SK-N-MC (cell line): ENCODE data around the gene AGPAT2.

Source experiments
- EZH2 ChIP-seq: fragments of 200-600 bp; sonication (generic); IDR thresholded peaks from one replicate; pipeline ENCODE4 v1.6.1; 2017; ENCODE audit warnings: antibody characterized with exemption
- FOXP2 ChIP-seq: optimal IDR thresholded peaks from 2 replicates; pipeline ENCODE3; 2011; ENCODE audit warnings: mild to moderate bottlenecking, moderate library complexity; ENCODE audit not compliant: insufficient read depth; ENCODE audit errors: extremely low read length, control extremely low read depth
- POLR2AphosphoS5 ChIP-seq: IDR thresholded peaks from 2 replicates; pipeline ENCODE4 v1.6.1; 2012; ENCODE audit warnings: mild to moderate bottlenecking, low read depth, low read length, borderline replicate concordance

- TF ChIP-seq POLR2AphosphoS5 (no peak), EZH2 (no peak), FOXP2 (no peak)
Measured at GRCh38 chr9:136675477-136676296, 11.6 kb downstream of the AGPAT2 start.
